ENCODE results near the gene RHBDL3. TPM values are rescaled to one million over a fixed set of nuclear protein-coding genes. Genes with fewer than 3 reads are reported as not detected.

RHBDL3 gene
- total and polyA plus RNA-seq, 2 of the 8 experiments (the other 6 are each of a cell fraction or from before 2014, with no cell fraction given), result 9.6 to 12.2 TPM

- no peak overlapping the region for H2AK5ac ChIP-seq (ENCODE audit: low read depth, low read length)
- H3K27ac ChIP-seq (ENCODE audit: low read depth, low read length), result no peak overlapping the region
- peak overlapping the region; percentile 42 to 87 (median 67) for H3K4me3 ChIP-seq (ENCODE audit: extremely low read depth in 1 of 4, insufficient read depth in 2 of 4, low read depth in 3 of 4, low read length in 4 of 4)
- no peak overlapping the region for H2BK120ac ChIP-seq (replicated peaks; ENCODE audit: low read depth, low read length)
- no peak overlapping the region for H2AFZ ChIP-seq (ENCODE audit: low read length)
- FAIRE-seq (no peak), DNase-seq (ENCODE audit: low read depth in 1 of 2, low spot score in 2 of 2) (peak in 1 of 2 experiments; percentile 85)
- H4K91ac ChIP-seq (replicated peaks; ENCODE audit: insufficient read length, low read length), result no peak overlapping the region
- peaks cover 13% of the 10 kb centered on the region for H3K79me1 ChIP-seq (ENCODE audit: low read depth, low read length)
- POLR2A ChIA-PET (ENCODE audit: partially characterized antibody), result interaction anchor here (0.7 to 2.4 kb wide), 6 partner anchors 8 to 63 kb away, joined by 3 to 13 read pairs (median 4); no protein-coding TSS in a partner anchor
- no peak overlapping the region for H3K14ac ChIP-seq (ENCODE audit: insufficient read length)
- H3K4ac ChIP-seq (replicated peaks; ENCODE audit: insufficient read length, low read depth, low read length), result no peak overlapping the region
- H2BK5ac ChIP-seq (ENCODE audit: low read depth, low read length), result no peak overlapping the region
- no peak overlapping the region for H3K56ac ChIP-seq (replicated peaks; ENCODE audit: insufficient read length, low read depth, low read length)
- H3K27me3 ChIP-seq (replicated peaks in 1 of 4; ENCODE audit: control insufficient read depth in 3 of 4, extremely low read depth in 1 of 4, insufficient read depth in 3 of 4, low read length in 3 of 4), result peaks cover 0 to 34% (median 29%) of the 10 kb centered on the region in 4 experiments; a peak in 5 of 7 replicates
- H3K9me3 ChIP-seq (ENCODE audit: insufficient read depth in 2 of 2, low read depth in 1 of 2, low read length in 1 of 2), result no peaks in the 10 kb centered on the region
- peaks cover 0 to 1% of the 10 kb centered on the region in 2 experiments for H4K20me1 ChIP-seq (replicated peaks in 1 of 2; ENCODE audit: control insufficient read depth in 1 of 2, insufficient read depth in 2 of 2, low read length in 2 of 2)
- H4K5ac ChIP-seq (ENCODE audit: insufficient read length, low read depth, low read length), result no peak overlapping the region
- no peak overlapping the region; the same call in 1 of the 2 replicates for H3K18ac ChIP-seq (ENCODE audit: extremely low read depth, low read length)
- no peak overlapping the region for H3K23ac ChIP-seq (ENCODE audit: insufficient read length)
- no peaks in the 10 kb centered on the region for H3K36me3 ChIP-seq (ENCODE audit: control insufficient read depth in 2 of 4, insufficient read depth in 4 of 4, low read length in 3 of 4)
- H3K23me2 ChIP-seq (ENCODE audit: low read depth, low read length), result peaks cover 17% of the 10 kb centered on the region; the same call in 1 of the 2 replicates
- H3K79me2 ChIP-seq (ENCODE audit: control insufficient read depth in 1 of 2, insufficient read depth in 2 of 2, low read length in 2 of 2), result peaks cover 0 to 10% of the 10 kb centered on the region in 2 experiments; a peak in 1 of 4 replicates
- no peak overlapping the region; the same call in 1 of the 2 replicates for H4K8ac ChIP-seq (ENCODE audit: extremely low read depth, insufficient read depth, low read length)
- peaks cover 7 to 24% (median 16%) of the 10 kb centered on the region in 4 experiments for H3K4me1 ChIP-seq (replicated peaks in 1 of 4; ENCODE audit: control insufficient read depth in 3 of 4, insufficient read depth in 4 of 4, low read length in 3 of 4)
- H3K4me2 ChIP-seq (ENCODE audit: insufficient read depth in 1 of 2, low read depth in 2 of 2, low read length in 2 of 2), result peak overlapping the region; percentile 91 to 92
- CTCF ChIA-PET (ENCODE audit: partially characterized antibody), result interaction anchor here (0.8 to 6.5 kb wide), 7 partner anchors 12 to 54 kb away, joined by 3 to 61 read pairs (median 6); no protein-coding TSS in a partner anchor
- H2BK15ac ChIP-seq (ENCODE audit: low read length), result no peak overlapping the region
- 1% methylated on average over 53 of the region's 78 CpGs; no CpG with 5 or more reads in 1 of the 2 experiments for WGBS, 2 experiments (ENCODE audit: extremely low coverage in 1 of 2, insufficient coverage in 1 of 2, insufficient read length in 1 of 2, insufficient replicate concordance in 2 of 2, low coverage in 1 of 2, low lambda C conversion rate in 2 of 2, missing lambda C conversion rate in 1 of 2)
- H2BK20ac ChIP-seq (ENCODE audit: low read length), result no peak overlapping the region
- peak overlapping the region in 1 of 4 experiments; percentile 8; a peak in 2 of 7 replicates for H3K9ac ChIP-seq (replicated peaks in 1 of 4; ENCODE audit: extremely low read depth in 1 of 4, low read depth in 3 of 4, low read length in 3 of 4)
- H2BK12ac ChIP-seq (ENCODE audit: low read depth, low read length), result no peak overlapping the region
- TF ChIP-seq EZH2 (IDR thresholded peaks at IDR 0.05; ENCODE audit: low read depth, low read length, severe bottlenecking) (no peak), RFX5 (IDR thresholded peaks at IDR 0.05; ENCODE audit: borderline replicate concordance, low read depth, low read length) (no peak), BRCA1 (IDR thresholded peaks at IDR 0.05; ENCODE audit: low read depth, low read length) (no peak), NANOG (IDR thresholded peaks at IDR 0.05; ENCODE audit: insufficient read depth, low read depth, low read length, poor library complexity, severe bottlenecking) (no peak), POLR2A (IDR thresholded peaks at IDR 0.05; ENCODE audit: control extremely low read depth in 1 of 2, low read depth in 2 of 2, low read length in 2 of 2) (no peak), TAF1 (IDR thresholded peaks at IDR 0.05; ENCODE audit: low read depth, low read length) (0 out of 2 replicates have a peak, but pooled peaks have one; percentile 19)
Observed at GRCh38 chr17:32266389-32267301, 1.0 kb downstream of the RHBDL3 start.
